Activated T-helper 17 cell treated with anti-CD3 and anti-CD28 coated beads, Interleukin-2, amount 50 U/mL, for 72 hours (primary cell): ENCODE results near the gene ISOC2. TPM values are rescaled to one million over a fixed set of nuclear protein-coding genes. Genes with fewer than 3 reads are reported as not detected.
"Not testable (repeated sequence)": the region's sequence is repeated elsewhere in the genome, so short reads cannot be mapped to it uniquely, and the experiment has no call there.

Experiments
- ATAC-seq: fragments of 150-1000 bp; cut with Tn5 transposase; replicated peaks from 2 replicates; pipeline ENCODE4 v1.10.0; 2021; ENCODE audit warnings: mild to moderate bottlenecking, moderate library complexity
- H3K27ac Mint-ChIP-seq: one replicate; pipeline ENCODE4 v1.8.0; 2022; ENCODE audit warnings: mixed read lengths
- H3K27me3 Mint-ChIP-seq: one replicate; pipeline ENCODE4 v1.8.0; 2022; ENCODE audit warnings: mixed read lengths
- H3K36me3 Mint-ChIP-seq: one replicate; pipeline ENCODE4 v1.8.0; 2022; ENCODE audit warnings: low read depth, mild to moderate bottlenecking, mixed read lengths
- H3K4me1 Mint-ChIP-seq: one replicate; pipeline ENCODE4 v1.8.0; 2022; ENCODE audit warnings: mixed read lengths
- H3K4me3 Mint-ChIP-seq: one replicate; pipeline ENCODE4 v1.8.0; 2022; ENCODE audit warnings: mild to moderate bottlenecking, mixed read lengths
- H3K9me3 Mint-ChIP-seq: one replicate; pipeline ENCODE4 v1.8.0; 2022; ENCODE audit warnings: mixed read lengths
- total RNA-seq, 2 donors: library from RNA; stranded (reverse); gene quantifications; one replicate each; pipeline ENCODE4 v1.2.3, GENCODE V29; 2022

Gene ISOC2
- total RNA-seq, 2 donors from 2014 or later, result 21.2 to 39.5 TPM

- Mint-ChIP-seq H3K4me3 (peak overlapping the region; percentile 97), H3K4me1 (peaks cover 14% of the 10 kb centered on the region), H3K9me3 (no peaks in the 10 kb centered on the region), H3K36me3 (peaks cover 53% of the 10 kb centered on the region), H3K27ac (peak overlapping the region; percentile 98), H3K27me3 (no peaks in the 10 kb centered on the region)
- ATAC-seq, result peak; percentile 94
Observed at GRCh38 chr19:55407800-55408532, 53.5 kb downstream of the ISOC2 start.

GRCh38 chr19:55407550-55407799, 54.0 kb downstream of the ISOC2 start, which contains the start of gene UBE2S:
Gene UBE2S (minus strand): TSS chr19:55407788. CDS start chr19:55407589, 199 bp downstream.
- H3K9me3 Mint-ChIP-seq, H3K27me3 Mint-ChIP-seq, ATAC-seq: not testable (repeated sequence)
- Mint-ChIP-seq H3K4me1 (peaks cover 14% of the 10 kb centered on the region), H3K36me3 (peaks cover 57% of the 10 kb centered on the region), H3K4me3 (peak within 1 kb of the TSS; percentile 97), H3K27ac (peak within 1 kb of the TSS; percentile 98)

GRCh38 chr19:55406826-55407549, 54.5 kb downstream of the ISOC2 start:
- no peaks in the 10 kb centered on the region for H3K9me3 Mint-ChIP-seq
- H3K36me3 Mint-ChIP-seq, result peaks cover 62% of the 10 kb centered on the region
- peak overlapping the region; percentile 97 for H3K4me3 Mint-ChIP-seq
- peak overlapping the region; percentile 98 for H3K27ac Mint-ChIP-seq
- peaks cover 14% of the 10 kb centered on the region for H3K4me1 Mint-ChIP-seq
- ATAC-seq, result peak; percentile 2
- no peaks in the 10 kb centered on the region for H3K27me3 Mint-ChIP-seq

- Mint-ChIP-seq H3K27ac (peak overlapping the region; percentile 90), H3K4me3 (peak overlapping the region; percentile 97), H3K4me1 (peaks cover 14% of the 10 kb centered on the region), H3K9me3 (no peaks in the 10 kb centered on the region), H3K36me3 (peaks cover 67% of the 10 kb centered on the region), H3K27me3 (no peaks in the 10 kb centered on the region)
- no peak for ATAC-seq
Observed at GRCh38 chr19:55406091-55406825, 55.2 kb downstream of the ISOC2 start.

- H3K4me3 Mint-ChIP-seq, result peak overlapping the region; percentile 97
- H3K27ac Mint-ChIP-seq, result peak overlapping the region; percentile 90
- H3K36me3 Mint-ChIP-seq, result peaks cover 72% of the 10 kb centered on the region
- peaks cover 14% of the 10 kb centered on the region for H3K4me1 Mint-ChIP-seq
- H3K27me3 Mint-ChIP-seq, result no peaks in the 10 kb centered on the region
- no peak for ATAC-seq
- no peaks in the 10 kb centered on the region for H3K9me3 Mint-ChIP-seq
Observed at GRCh38 chr19:55405638-55406037, 55.8 kb downstream of the ISOC2 start.

Other genes with a start within 250 kb of the ISOC2 start
- gene TMEM86B, start 232.9 kb downstream of the ISOC2 start, total RNA-seq, result 10 to 100 TPM in 1 of 2 donors, 1 to 10 TPM in 1; 8.5 to 11.3 TPM
- gene PPP6R1, start 202.6 kb downstream of the ISOC2 start, total RNA-seq, result 100 to 1,000 TPM; 156 to 319 TPM
- 10 to 100 TPM; 20.8 to 56.6 TPM for gene HSPBP1, start 181.5 kb downstream of the ISOC2 start, total RNA-seq
- gene BRSK1, start 177.6 kb downstream of the ISOC2 start, total RNA-seq, result 10 to 100 TPM in 1 of 2 donors, 1 to 10 TPM in 1; 6.3 to 13.7 TPM
- under 1 TPM; 0.39 to 0.56 TPM for gene TMEM150B, start 136.3 kb downstream of the ISOC2 start, total RNA-seq
- gene KMT5C, start 121.8 kb downstream of the ISOC2 start, total RNA-seq, result 10 to 100 TPM; 15.6 to 25.3 TPM
- under 1 TPM; 0.15 to 0.50 TPM for gene COX6B2, start 106.9 kb downstream of the ISOC2 start, total RNA-seq
- gene GARIN5B, start 98.4 kb downstream of the ISOC2 start, total RNA-seq, result not detected
- under 1 TPM; 0.15 to 0.95 TPM for gene IL11, start 91.2 kb downstream of the ISOC2 start, total RNA-seq
- not detected for gene TMEM190, start 84.8 kb downstream of the ISOC2 start, total RNA-seq
- gene TMEM238, start 77.3 kb downstream of the ISOC2 start, total RNA-seq, result 10 to 100 TPM in 1 of 2 donors, 1 to 10 TPM in 1; 7.2 to 11.5 TPM
- 1,000 to 10,000 TPM; 2,155 to 2,438 TPM for gene RPL28, start 75.7 kb downstream of the ISOC2 start, total RNA-seq
- gene UBE2S, start 53.9 kb downstream of the ISOC2 start, total RNA-seq, result 100 to 1,000 TPM; 183 to 343 TPM
- gene SHISA7, start 18.3 kb downstream of the ISOC2 start, total RNA-seq, result under 1 TPM in 1 of 2 donors, not detected in 1; 0.11 TPM
- not detected for gene C19orf85, start 3.1 kb upstream of the ISOC2 start, total RNA-seq
- gene ZNF628, start 15.0 kb upstream of the ISOC2 start, total RNA-seq, result 10 to 100 TPM; 11.1 to 11.3 TPM
- gene NAT14, start 23.5 kb upstream of the ISOC2 start, total RNA-seq, result 10 to 100 TPM in 1 of 2 donors, 1 to 10 TPM in 1; 7.1 to 12.3 TPM
- under 1 TPM; 0.41 to 0.69 TPM for gene SSC5D, start 26.8 kb upstream of the ISOC2 start, total RNA-seq
- not detected for gene SBK2, start 75.5 kb upstream of the ISOC2 start, total RNA-seq
- not detected for gene SBK3, start 83.9 kb upstream of the ISOC2 start, total RNA-seq
- 1 to 10 TPM; 4.7 to 6.5 TPM for gene ZNF579, start 119.2 kb upstream of the ISOC2 start, total RNA-seq
- gene FIZ1, start 137.9 kb upstream of the ISOC2 start, total RNA-seq, result 10 to 100 TPM in 1 of 2 donors, 1 to 10 TPM in 1; 8.7 to 12.9 TPM
- 10 to 100 TPM; 20.1 to 25.3 TPM for gene ZNF524, start 138.6 kb upstream of the ISOC2 start, total RNA-seq
- gene ZNF865, start 144.0 kb upstream of the ISOC2 start, total RNA-seq, result 10 to 100 TPM; 11.9 to 13.2 TPM
- 1 to 10 TPM; 4.6 to 5.3 TPM for gene ZNF784, start 162.9 kb upstream of the ISOC2 start, total RNA-seq
- gene ZNF580, start 179.4 kb upstream of the ISOC2 start, total RNA-seq, result 10 to 100 TPM; 21.9 to 22.2 TPM
- gene ZNF581, start 182.0 kb upstream of the ISOC2 start, total RNA-seq, result 10 to 100 TPM; 26.4 to 35.6 TPM
- gene CCDC106, start 186.6 kb upstream of the ISOC2 start, total RNA-seq, result 1 to 10 TPM; 2.4 to 2.6 TPM
- gene U2AF2, start 193.4 kb upstream of the ISOC2 start, total RNA-seq, result 100 to 1,000 TPM; 254 to 333 TPM
- 10 to 100 TPM; 29.2 to 45.1 TPM for gene EPN1, start 213.6 kb upstream of the ISOC2 start, total RNA-seq